Measurements from ENCODE around the gene SNCAIP.
"Not testable (repeated sequence)": the region's sequence is repeated elsewhere in the genome, so short reads cannot be mapped to it uniquely, and the experiment has no call there.

The SNCAIP gene

GRCh38 chr5:122315521-122315920 is 3.5 kb downstream of the SNCAIP start:
- peak; percentile 60 for DNase-seq (ENCODE audit: low spot score)

DNA sequence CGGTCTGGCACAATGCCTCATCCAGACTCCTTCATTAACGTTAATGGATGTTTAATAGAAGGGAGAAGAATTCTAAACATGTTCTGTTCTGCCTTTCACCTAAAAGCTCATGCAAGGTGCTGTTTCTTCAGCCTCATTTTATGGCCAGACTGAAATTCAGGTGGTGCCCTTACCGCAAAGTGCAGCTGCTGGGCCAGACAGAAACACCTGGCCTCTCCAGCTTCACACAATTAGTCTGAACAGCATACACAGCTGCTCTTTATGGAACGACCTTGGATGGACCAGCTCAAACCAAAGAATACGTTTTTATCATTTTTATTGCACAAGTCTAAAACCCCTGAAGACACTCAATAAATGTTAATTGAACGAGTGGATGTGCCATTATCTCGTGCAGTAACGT is 4.6 kb downstream of the SNCAIP start:
- DNase-seq (ENCODE audit: low spot score), result no peak

GRCh38 chr5:122319897-122320296 is 7.9 kb downstream of the SNCAIP start:
- no peak for DNase-seq (ENCODE audit: low spot score)

- no peak for DNase-seq (ENCODE audit: low spot score)
Measured at GRCh38 chr5:122321921-122322320, 9.9 kb downstream of the SNCAIP start.

GRCh38 chr5:122322801-122323548 is 10.9 kb downstream of the SNCAIP start:
- DNase-seq (ENCODE audit: low spot score), result no peak

DNA sequence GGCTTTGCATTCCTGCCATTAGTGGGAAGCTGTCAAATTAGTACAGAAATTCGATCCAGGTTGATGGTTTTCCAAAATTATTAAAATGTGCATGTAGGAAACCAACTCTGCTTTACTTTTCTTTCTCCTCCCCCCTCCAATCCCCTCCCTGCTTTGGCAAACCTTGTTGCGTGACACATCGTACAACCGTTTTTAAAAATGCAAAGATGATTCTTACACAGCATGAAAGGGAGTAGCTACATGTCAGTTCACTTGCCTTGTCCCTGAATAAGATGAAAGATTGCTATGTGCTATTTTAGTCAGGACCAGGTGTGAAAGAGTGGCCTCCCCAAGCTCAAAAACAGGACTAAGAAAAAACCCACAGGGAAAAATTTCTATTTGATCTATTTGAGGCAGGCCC is 11.7 kb downstream of the SNCAIP start:
- no peak for DNase-seq (ENCODE audit: low spot score)

GRCh38 chr5:122327110-122327509 is 15.1 kb downstream of the SNCAIP start:
- DNase-seq (ENCODE audit: low spot score), result no peak

- DNase-seq (ENCODE audit: low spot score), result no peak
Measured at GRCh38 chr5:122330881-122331280, 18.8 kb downstream of the SNCAIP start.

GRCh38 chr5:122332599-122333555 is 20.8 kb downstream of the SNCAIP start:
- no peak for DNase-seq (ENCODE audit: low spot score)

DNA sequence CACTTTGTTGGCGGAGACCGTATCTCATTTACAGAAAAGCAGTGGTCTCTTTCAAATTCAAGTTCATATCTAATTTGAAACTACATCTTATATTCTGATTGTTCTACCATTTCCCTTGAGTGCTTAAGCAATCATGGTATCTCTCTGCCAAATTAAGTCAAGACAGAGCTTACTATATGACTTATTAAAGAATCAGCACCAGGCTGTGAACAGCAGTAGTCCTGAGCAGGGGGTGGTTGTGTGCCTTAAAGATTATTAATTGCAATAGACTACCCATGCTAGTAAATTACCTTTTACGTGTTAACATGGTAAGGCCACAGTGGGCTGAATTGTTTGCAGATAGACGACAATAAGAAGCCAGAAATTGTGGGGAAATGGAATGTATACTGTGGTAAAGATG is 21.5 kb downstream of the SNCAIP start:
- DNase-seq (ENCODE audit: low spot score), result no peak

- DNase-seq (ENCODE audit: low spot score), result no peak
Measured at GRCh38 chr5:122339591-122339990, 27.6 kb downstream of the SNCAIP start.

- no peak for DNase-seq (ENCODE audit: low spot score)
Measured at GRCh38 chr5:122341087-122341486, 29.1 kb downstream of the SNCAIP start.

- no peak for DNase-seq (ENCODE audit: low spot score)
Measured at GRCh38 chr5:122342256-122342655, 30.2 kb downstream of the SNCAIP start.

DNA sequence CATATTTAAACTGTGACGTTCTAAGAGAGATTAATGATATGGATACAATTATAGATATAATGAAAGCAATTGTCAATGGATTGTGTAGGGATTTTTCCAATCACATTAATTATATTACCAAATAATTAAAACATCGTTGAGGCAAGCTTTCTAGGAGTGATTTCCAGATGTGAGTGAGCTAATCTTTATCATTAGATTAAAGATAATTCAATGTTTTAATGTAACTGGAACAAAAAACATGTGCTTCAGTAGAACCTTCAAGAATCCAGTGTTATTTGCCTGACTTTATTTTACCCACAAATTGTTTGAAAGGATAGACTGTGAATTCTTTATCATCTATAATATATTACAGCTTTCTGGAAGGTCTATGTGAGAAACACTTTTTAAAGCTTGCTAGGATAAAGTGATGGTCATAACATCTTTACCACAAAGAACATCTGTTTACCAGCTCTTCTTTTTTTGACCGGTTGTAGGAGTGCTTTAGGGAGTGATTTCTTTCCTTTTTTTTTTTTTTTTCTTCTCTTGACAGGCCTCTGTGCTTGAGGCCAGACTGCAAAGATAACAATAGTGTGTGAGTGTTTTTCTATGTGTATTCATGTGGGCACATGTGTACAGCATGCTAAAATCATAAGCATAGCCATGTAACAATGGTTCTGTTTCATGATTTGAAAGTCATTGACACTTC is 35.0 kb downstream of the SNCAIP start:
- DNase-seq (ENCODE audit: low spot score), result no peak

DNA sequence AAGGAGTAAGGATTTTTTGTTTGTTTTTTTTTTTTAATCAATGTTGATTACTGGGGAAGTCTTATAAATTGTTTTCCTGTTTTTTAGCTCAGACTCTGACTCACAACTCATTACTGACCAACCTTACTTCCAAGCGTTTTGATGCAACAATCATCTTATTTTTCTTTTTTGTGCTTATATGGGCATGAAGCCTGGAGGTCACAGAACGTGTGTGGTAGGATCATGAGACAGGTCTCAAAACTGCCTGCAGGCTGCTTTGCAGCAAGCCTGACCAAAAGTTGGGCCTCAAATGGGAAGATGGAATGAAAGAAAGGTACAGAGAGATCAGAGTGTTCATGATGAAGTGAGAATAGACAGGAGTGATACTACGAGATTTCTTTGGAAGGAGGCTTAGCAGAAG is 38.5 kb downstream of the SNCAIP start:
- peak; percentile 22 for DNase-seq (ENCODE audit: low spot score)

DNA sequence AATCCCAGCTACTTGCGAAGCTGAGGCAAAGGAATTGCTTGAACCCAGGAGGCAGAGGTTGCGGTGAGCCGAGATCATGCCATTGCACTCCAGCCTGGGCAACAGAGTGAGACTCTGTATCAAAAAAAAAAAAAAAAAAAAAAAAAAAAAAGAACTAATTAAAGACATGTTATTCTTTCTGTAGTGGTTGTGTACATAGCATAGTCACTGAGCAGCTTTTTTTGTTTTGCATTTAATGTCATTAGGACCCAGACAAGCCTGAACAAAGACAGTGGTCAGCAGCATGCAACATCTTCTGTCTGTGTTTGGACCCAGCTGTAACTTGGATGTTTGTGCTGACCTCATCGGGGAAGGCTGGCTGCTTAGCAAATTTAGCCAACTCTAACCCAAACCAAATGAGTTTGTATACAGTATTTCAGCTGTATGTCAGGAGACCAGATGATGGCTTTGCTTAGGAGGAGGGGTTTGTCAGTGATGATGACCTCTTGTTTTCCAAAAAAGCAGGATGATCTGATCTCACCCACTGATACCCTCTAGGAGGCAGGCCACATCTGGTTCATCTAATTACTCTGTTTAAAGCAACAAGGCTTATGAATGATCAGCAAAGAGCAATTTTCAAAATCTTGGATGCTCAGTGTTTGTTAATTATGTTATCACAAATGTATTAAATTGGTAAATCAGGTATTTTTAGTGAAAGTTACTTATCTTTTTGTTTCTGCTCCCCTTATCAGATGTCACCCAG is 39.5 kb downstream of the SNCAIP start:
- DNase-seq (ENCODE audit: low spot score), result no peak

GRCh38 chr5:122352331-122352730 is 40.3 kb downstream of the SNCAIP start:
- no peak for DNase-seq (ENCODE audit: low spot score)

GRCh38 chr5:122353361-122353760 is 41.3 kb downstream of the SNCAIP start:
- DNase-seq (ENCODE audit: low spot score), result not testable (repeated sequence)

DNA sequence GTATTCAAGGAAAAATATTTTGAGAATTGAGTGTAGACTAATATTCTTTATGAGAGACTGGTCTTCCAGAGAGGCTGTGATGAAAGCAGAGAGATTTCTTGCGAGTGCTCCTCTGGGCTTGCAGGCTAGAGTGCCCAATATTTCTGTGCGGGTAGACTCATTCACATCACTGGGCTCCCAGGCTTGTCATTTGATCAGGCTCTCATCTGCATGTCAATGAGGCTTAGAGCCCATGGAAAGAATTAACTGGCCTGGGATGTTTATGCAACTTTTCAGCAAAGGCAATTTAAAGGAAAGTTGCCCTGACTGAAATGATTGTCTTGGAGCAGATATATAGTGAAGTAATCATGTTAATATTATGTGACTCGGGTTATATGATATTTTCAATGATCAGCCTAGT is 42.3 kb downstream of the SNCAIP start:
- no peak for DNase-seq (ENCODE audit: low spot score)

GRCh38 chr5:122355324-122355723 is 43.3 kb downstream of the SNCAIP start:
- no peak for DNase-seq (ENCODE audit: low spot score)

GRCh38 chr5:122356855-122357254 is 44.8 kb downstream of the SNCAIP start:
- no peak for DNase-seq (ENCODE audit: low spot score)

Measured in kidney capillary endothelial cell (primary cell).